ENCODE measurements around the gene SLC25A48.

SLC25A48 gene

GRCh38 chr5:135894789-135895188 lies 60.3 kb downstream of the SLC25A48 start:
- H3K4me3 ChIP-seq (ENCODE audit: low read depth, low read length): no peak overlapping the region
- no peak for TF ChIP-seq CTCF (IDR thresholded peaks at IDR 0.05; ENCODE audit: control insufficient read depth, extremely low read depth, insufficient read depth)
- DNase-seq (ENCODE audit: low read depth): no peak

- TF ChIP-seq CTCF (IDR thresholded peaks at IDR 0.05; ENCODE audit: control insufficient read depth, extremely low read depth, insufficient read depth): no peak
- no peak for DNase-seq (ENCODE audit: low read depth)
- H3K4me3 ChIP-seq (ENCODE audit: low read depth, low read length): no peak within 1 kb of the TSS
Measured at GRCh38 chr5:135895474-135896006, 61.1 kb downstream of the SLC25A48 start, which contains the start of gene IL9. TSS of gene IL9 (minus strand) at chr5:135895841. CDS start at chr5:135895816, 25 bp downstream.

GRCh38 chr5:135898651-135899050 lies 64.2 kb downstream of the SLC25A48 start:
- no peak overlapping the region for H3K4me3 ChIP-seq (ENCODE audit: low read depth, low read length)
- DNase-seq (ENCODE audit: low read depth): no peak
- TF ChIP-seq CTCF (IDR thresholded peaks at IDR 0.05; ENCODE audit: control insufficient read depth, extremely low read depth, insufficient read depth): no peak

- DNase-seq (ENCODE audit: low read depth): no peak
- no peak overlapping the region for H3K4me3 ChIP-seq (ENCODE audit: low read depth, low read length)
- no peak for TF ChIP-seq CTCF (IDR thresholded peaks at IDR 0.05; ENCODE audit: control insufficient read depth, extremely low read depth, insufficient read depth)
Measured at GRCh38 chr5:135900276-135900675, 65.8 kb downstream of the SLC25A48 start.

- H3K4me3 ChIP-seq (ENCODE audit: low read depth, low read length): no peak overlapping the region
- no peak for DNase-seq (ENCODE audit: low read depth)
- TF ChIP-seq CTCF (IDR thresholded peaks at IDR 0.05; ENCODE audit: control insufficient read depth, extremely low read depth, insufficient read depth): no peak
Measured at GRCh38 chr5:135901633-135902032, 67.2 kb downstream of the SLC25A48 start.

GRCh38 chr5:135905144-135905543 lies 70.7 kb downstream of the SLC25A48 start:
- no peak overlapping the region for H3K4me3 ChIP-seq (ENCODE audit: low read depth, low read length)
- no peak for TF ChIP-seq CTCF (IDR thresholded peaks at IDR 0.05; ENCODE audit: control insufficient read depth, extremely low read depth, insufficient read depth)
- no peak for DNase-seq (ENCODE audit: low read depth)
